ENCODE measurements around the gene ZWINT.
A peak's percentile ranks its signal among the peaks of the same experiment; 100 is the strongest.

ZWINT gene

DNA sequence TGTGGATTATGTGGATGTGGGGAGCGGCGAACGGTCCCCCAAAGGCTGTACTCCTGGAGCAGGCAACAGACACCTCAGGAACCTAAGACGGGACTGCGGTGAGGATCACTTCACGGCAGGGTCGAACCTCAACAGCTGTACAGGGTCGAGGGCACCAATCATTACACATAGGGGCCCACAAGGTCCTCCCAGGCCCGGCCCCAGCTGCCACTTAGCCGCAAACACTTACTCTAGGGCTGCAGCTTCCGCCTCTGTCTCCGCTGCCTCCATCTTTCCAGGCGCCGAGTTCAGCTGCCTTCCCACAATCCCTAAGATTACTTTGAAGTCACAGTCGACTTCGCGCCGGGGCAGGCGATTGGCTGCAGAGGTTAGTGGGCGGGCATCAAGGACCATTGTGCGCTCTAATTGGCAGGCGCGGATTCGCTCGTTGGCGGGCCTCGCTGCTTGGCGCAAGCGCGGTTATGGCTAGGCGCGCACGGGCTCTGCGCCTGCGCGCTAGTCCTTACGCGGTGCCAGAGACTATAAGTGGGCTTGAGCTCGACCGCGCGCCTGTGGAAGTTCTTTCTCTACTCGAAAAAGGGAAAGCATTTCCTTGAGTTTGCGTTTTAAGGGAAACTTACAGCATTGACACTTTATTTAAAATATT is at the start of gene ZWINT:
ZWINT (minus strand) TSS at position 293 of the 646 bp plus-strand sequence; CDS start at position 270, 23 bp downstream.
- ATAC-seq: peak; percentile 99
- no peak for TF ChIP-seq POU6F1 (CRISPR knock-in tag; IDR thresholded peaks at IDR 0.05; ENCODE audit: borderline replicate concordance, low read depth)
- TF ChIP-seq CREB5 (CRISPR knock-in tag; IDR thresholded peaks at IDR 0.05; ENCODE audit: low read depth): no peak
- no peak for TF ChIP-seq TOX (CRISPR knock-in tag; IDR thresholded peaks at IDR 0.05; ENCODE audit: borderline replicate concordance)
- TF ChIP-seq ZFP3 (CRISPR knock-in tag; IDR thresholded peaks at IDR 0.05): no peak
- TF ChIP-seq CSDC2 (CRISPR knock-in tag; IDR thresholded peaks at IDR 0.05): no peak
- TF ChIP-seq, protein P1, sequence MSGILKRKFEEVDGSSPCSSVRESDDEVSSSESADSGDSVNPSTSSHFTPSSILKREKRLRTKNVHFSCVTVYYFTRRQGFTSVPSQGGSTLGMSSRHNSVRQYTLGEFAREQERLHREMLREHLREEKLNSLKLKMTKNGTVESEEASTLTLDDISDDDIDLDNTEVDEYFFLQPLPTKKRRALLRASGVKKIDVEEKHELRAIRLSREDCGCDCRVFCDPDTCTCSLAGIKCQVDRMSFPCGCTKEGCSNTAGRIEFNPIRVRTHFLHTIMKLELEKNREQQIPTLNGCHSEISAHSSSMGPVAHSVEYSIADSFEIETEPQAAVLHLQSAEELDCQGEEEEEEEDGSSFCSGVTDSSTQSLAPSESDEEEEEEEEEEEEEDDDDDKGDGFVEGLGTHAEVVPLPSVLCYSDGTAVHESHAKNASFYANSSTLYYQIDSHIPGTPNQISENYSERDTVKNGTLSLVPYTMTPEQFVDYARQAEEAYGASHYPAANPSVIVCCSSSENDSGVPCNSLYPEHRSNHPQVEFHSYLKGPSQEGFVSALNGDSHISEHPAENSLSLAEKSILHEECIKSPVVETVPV (CRISPR knock-in tag; IDR thresholded peaks at IDR 0.05): no peak

- TF ChIP-seq ZNF8 (CRISPR knock-in tag; IDR thresholded peaks at IDR 0.05): no peak
- TF ChIP-seq SNAI2 (CRISPR knock-in tag; IDR thresholded peaks at IDR 0.05): no peak
- TF ChIP-seq CSDC2 (CRISPR knock-in tag; IDR thresholded peaks at IDR 0.05): no peak
- TF ChIP-seq, protein P2, sequence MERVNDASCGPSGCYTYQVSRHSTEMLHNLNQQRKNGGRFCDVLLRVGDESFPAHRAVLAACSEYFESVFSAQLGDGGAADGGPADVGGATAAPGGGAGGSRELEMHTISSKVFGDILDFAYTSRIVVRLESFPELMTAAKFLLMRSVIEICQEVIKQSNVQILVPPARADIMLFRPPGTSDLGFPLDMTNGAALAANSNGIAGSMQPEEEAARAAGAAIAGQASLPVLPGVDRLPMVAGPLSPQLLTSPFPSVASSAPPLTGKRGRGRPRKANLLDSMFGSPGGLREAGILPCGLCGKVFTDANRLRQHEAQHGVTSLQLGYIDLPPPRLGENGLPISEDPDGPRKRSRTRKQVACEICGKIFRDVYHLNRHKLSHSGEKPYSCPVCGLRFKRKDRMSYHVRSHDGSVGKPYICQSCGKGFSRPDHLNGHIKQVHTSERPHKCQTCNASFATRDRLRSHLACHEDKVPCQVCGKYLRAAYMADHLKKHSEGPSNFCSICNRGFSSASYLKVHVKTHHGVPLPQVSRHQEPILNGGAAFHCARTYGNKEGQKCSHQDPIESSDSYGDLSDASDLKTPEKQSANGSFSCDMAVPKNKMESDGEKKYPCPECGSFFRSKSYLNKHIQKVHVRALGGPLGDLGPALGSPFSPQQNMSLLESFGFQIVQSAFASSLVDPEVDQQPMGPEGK (CRISPR knock-in tag; IDR thresholded peaks at IDR 0.05; ENCODE audit: borderline replicate concordance): no peak
- TF ChIP-seq TCF4 (CRISPR knock-in tag; IDR thresholded peaks at IDR 0.05; ENCODE audit: borderline replicate concordance): no peak
- TF ChIP-seq ZC3H10 (CRISPR knock-in tag; IDR thresholded peaks at IDR 0.05): no peak
- no peak for TF ChIP-seq RARB (CRISPR knock-in tag; IDR thresholded peaks at IDR 0.05)
- no peak for TF ChIP-seq PPARA (CRISPR knock-in tag; IDR thresholded peaks at IDR 0.05; ENCODE audit: borderline replicate concordance)
- no peak for TF ChIP-seq POU6F1 (CRISPR knock-in tag; IDR thresholded peaks at IDR 0.05; ENCODE audit: borderline replicate concordance, low read depth)
- TF ChIP-seq CREB5 (CRISPR knock-in tag; IDR thresholded peaks at IDR 0.05; ENCODE audit: low read depth): no peak
- no peak for TF ChIP-seq TOX (CRISPR knock-in tag; IDR thresholded peaks at IDR 0.05; ENCODE audit: borderline replicate concordance)
- TF ChIP-seq ESRRG (CRISPR knock-in tag; IDR thresholded peaks at IDR 0.05): no peak
- TF ChIP-seq ZFP30 (CRISPR knock-in tag; IDR thresholded peaks at IDR 0.05): no peak
- no peak for TF ChIP-seq ZNF565 (CRISPR knock-in tag; conservative IDR thresholded peaks at IDR 0.05; ENCODE audit: low read depth)
- no peak for TF ChIP-seq ZNF70 (CRISPR knock-in tag; IDR thresholded peaks at IDR 0.05)
- no peak for TF ChIP-seq ARNTL (CRISPR knock-in tag; IDR thresholded peaks at IDR 0.05; ENCODE audit: borderline replicate concordance, low read depth)
- no peak for TF ChIP-seq GLIS3 (CRISPR knock-in tag; IDR thresholded peaks at IDR 0.05)
- no peak for ATAC-seq
These were observed 22.7 kb upstream of the ZWINT start for GRCh38 chr10:56383806-56384205.
